GM12801 (cell line): ENCODE measurements around the gene ASF1B.

Source experiments
- CTCF ChIP-seq: IDR thresholded peaks from one replicate; pipeline ENCODE4 v1.5.1; 2011; ENCODE audit warnings: control low read depth; ENCODE audit not compliant: insufficient read length; ENCODE audit errors: extremely low read depth

Gene ASF1B

GRCh38 chr19:14114854-14115253 lies 21.5 kb downstream of the ASF1B start:
- TF ChIP-seq CTCF = no peak

- no peak for TF ChIP-seq CTCF
Measured at GRCh38 chr19:14114439-14114838, 21.9 kb downstream of the ASF1B start.

DNA sequence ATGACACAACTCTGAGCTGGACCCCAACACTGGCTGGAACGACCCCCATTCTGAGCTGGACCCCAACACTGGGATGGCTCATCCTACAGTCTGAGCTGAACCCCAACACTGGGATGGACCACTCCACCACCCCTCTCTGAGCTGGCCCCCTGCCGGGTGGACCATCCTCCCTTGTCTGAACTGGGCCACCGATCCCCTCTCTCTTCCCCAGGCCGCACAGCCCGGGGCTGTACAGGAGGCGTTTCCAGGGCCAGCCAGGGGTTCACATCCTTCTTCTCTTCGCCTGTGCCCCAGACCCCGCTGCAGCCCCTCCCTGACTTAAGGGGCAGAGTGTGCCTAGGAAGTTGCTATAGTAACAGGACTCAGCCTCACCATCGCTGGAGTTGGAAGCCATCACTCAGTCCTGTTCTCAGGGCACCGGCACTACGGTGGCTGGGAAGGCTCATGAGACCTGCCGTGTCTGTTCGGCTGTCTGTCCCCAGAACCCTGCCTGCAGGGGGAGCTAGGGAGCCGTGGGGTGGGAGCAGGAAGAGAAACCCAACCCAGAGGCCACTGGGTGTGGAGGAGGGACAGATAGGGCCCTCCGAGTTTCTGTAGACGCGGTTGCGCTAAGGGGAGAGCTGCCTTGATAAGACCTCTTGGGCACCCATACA lies 22.5 kb downstream of the ASF1B start:
- no peak for TF ChIP-seq CTCF

DNA sequence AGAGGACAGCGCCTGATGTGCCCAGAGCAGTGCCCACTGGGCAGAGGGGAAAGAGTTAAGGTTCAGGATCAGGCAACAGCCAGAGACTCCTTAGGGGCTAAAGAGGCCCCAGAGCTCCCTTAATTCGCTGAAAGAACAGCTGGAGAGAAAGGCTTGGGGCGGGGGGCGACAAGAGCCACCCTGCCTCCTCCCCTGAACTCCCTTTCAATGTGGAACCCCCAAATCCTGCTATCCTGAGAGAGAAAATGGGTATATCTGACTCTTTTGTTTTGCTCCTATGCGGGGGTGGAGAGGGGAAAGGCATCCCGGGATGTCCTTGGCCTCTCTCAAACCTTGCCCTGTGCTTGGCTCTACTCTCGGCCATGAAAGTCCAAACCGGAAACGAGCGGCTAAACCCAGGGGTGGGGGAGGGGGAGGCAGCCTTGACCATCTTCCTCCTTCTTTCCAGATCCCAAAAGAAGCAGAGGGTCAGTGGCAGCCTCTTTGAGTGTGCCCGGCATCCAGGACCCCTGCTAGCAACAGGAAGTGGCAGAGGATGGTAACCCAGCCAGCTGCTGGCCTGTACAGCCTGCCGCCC lies 23.5 kb downstream of the ASF1B start:
- TF ChIP-seq CTCF = no peak

DNA sequence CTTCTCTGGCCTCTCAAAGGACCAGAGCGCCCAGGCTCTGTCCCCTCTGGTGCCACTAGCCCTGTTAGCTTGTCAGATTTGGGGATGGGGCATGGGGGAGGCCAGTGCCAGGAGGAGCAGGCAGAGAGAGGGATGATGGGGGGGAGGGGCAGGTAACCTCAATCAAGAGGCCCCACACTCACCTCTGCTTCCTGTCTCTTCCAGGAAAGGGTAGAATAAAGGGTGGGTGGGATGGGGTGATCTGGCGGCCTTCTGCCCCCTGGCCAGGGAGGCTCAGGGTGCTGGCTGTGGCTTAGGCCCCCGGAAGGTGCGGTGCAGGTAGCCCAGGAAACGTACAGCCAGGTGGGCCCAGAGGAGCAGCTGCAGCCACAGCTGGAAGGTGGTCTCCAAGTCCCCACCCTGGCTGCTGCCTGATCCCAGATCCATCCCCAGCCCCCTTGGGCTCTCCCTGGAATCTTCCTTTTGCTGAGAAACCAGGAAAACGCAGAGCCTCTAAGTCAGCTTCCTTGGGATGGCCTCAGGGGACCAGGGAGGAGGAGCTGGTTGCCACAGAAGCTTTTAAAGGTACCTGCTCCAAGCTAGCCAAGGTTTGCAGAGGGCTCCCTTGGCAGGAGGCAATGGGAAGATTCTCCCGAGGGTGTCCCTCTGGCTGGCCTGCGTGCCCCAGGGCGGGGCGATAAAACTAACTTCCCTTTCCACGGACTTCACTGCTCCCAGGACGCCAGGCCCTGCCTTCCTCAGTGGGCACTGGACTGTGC lies 24.2 kb downstream of the ASF1B start:
- TF ChIP-seq CTCF = no peak

DNA sequence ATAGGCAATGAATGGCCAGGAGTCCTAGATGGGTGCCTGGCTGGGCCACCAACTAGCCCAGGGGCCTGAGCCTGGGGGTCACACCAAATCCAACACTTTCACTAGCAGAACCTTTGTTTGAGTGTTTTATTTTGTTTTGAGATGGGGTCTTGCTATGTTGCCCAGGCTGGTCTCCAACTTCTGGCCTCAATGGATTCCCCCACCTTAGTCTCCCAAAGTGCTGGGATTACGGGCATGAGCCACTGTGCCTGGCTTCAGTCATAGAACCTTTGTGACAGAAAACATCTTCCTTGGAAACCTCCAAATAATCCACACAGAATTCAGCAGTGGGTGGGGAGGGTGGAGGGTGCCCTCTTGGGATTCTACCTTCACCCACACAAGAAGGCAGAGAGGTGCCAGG lies 24.9 kb downstream of the ASF1B start:
- no peak for TF ChIP-seq CTCF

GRCh38 chr19:14110650-14111049 lies 25.7 kb downstream of the ASF1B start:
- TF ChIP-seq CTCF = no peak
